DMS53 treated with DMSO at 0.1 percent for 48 hours (cell line): Measurements from ENCODE around the gene PARD3.
"Not testable (repeated sequence)": the region's sequence is repeated elsewhere in the genome, so short reads cannot be mapped to it uniquely, and the experiment has no call there.

Experiments used
- DNase-seq: peaks from one replicate; lab custom pipeline; 2025; ENCODE audit not compliant: unreplicated experiment; lab: John Stamatoyannopoulos, UW

PARD3 gene

GRCh38 chr10:34800624-34801023 is 14.5 kb downstream of the PARD3 start:
- DNase-seq, result no peak

- no peak for DNase-seq
Observed at GRCh38 chr10:34798654-34799053, 16.4 kb downstream of the PARD3 start.

- DNase-seq, result no peak
Observed at GRCh38 chr10:34797155-34797554, 17.9 kb downstream of the PARD3 start.

GRCh38 chr10:34796133-34796532 is 19.0 kb downstream of the PARD3 start:
- no peak for DNase-seq

GRCh38 chr10:34795334-34795733 is 19.8 kb downstream of the PARD3 start:
- DNase-seq, result no peak

- no peak for DNase-seq
Observed at GRCh38 chr10:34794835-34795234, 20.3 kb downstream of the PARD3 start.

GRCh38 chr10:34793581-34793980 is 21.5 kb downstream of the PARD3 start:
- not testable (repeated sequence) for DNase-seq

- no peak for DNase-seq
Observed at GRCh38 chr10:34792881-34793280, 22.2 kb downstream of the PARD3 start.

- no peak for DNase-seq
Observed at GRCh38 chr10:34791947-34792346, 23.1 kb downstream of the PARD3 start.

GRCh38 chr10:34791228-34791627 is 23.9 kb downstream of the PARD3 start:
- DNase-seq, result no peak

GRCh38 chr10:34789966-34790506 is 25.1 kb downstream of the PARD3 start:
- no peak for DNase-seq

- no peak for DNase-seq
Observed at GRCh38 chr10:34786464-34786863, 28.6 kb downstream of the PARD3 start.

- DNase-seq, result no peak
Observed at GRCh38 chr10:34781711-34782110, 33.4 kb downstream of the PARD3 start.

- DNase-seq, result no peak
Observed at GRCh38 chr10:34780818-34781380, 34.2 kb downstream of the PARD3 start.

GRCh38 chr10:34778237-34778636 is 36.9 kb downstream of the PARD3 start:
- DNase-seq, result no peak

- no peak for DNase-seq
Observed at GRCh38 chr10:34776090-34776690, 38.9 kb downstream of the PARD3 start.

- DNase-seq, result no peak
Observed at GRCh38 chr10:34775044-34775637, 40.0 kb downstream of the PARD3 start.

GRCh38 chr10:34773636-34774630 is 41.2 kb downstream of the PARD3 start:
- DNase-seq, result no peak

GRCh38 chr10:34771525-34771924 is 43.6 kb downstream of the PARD3 start:
- DNase-seq, result no peak

GRCh38 chr10:34771106-34771505 is 44.0 kb downstream of the PARD3 start:
- no peak for DNase-seq

- no peak for DNase-seq
Observed at GRCh38 chr10:34769899-34770298, 45.2 kb downstream of the PARD3 start.
